NT2/D1 (cell line): ENCODE results near the gene MAGI1.

Experiments
- DNase-seq: peaks from one replicate; pipeline ENCODE4 v3.0.0-alpha.2; 2011; ENCODE audit warnings: low read depth, low spot score
- H3K27me3 ChIP-seq: 2 replicates; pipeline ENCODE4 v1.6.0; 2011; ENCODE audit warnings: mild to moderate bottlenecking; ENCODE audit not compliant: insufficient read length, insufficient read depth
- H3K36me3 ChIP-seq: 2 replicates; pipeline ENCODE4 v1.6.1; 2011; ENCODE audit warnings: mild to moderate bottlenecking, low read length, mixed read lengths; ENCODE audit not compliant: insufficient read depth, insufficient read length
- H3K4me1 ChIP-seq: 2 replicates; pipeline ENCODE4 v1.5.1; 2011; ENCODE audit not compliant: insufficient read depth, insufficient read length
- H3K4me3 ChIP-seq: 2 replicates; pipeline ENCODE4 v1.5.1; 2011; ENCODE audit warnings: low read depth; ENCODE audit not compliant: insufficient read length
- H3K9ac ChIP-seq: 2 replicates; pipeline ENCODE4 v1.6.0; 2011; ENCODE audit warnings: low read depth; ENCODE audit not compliant: insufficient read length
- H3K9me3 ChIP-seq: 2 replicates; pipeline ENCODE4 v1.5.1; 2011; ENCODE audit warnings: mild to moderate bottlenecking, low read length; ENCODE audit not compliant: insufficient read depth
- SUZ12 ChIP-seq: IDR thresholded peaks from 2 replicates; pipeline ENCODE4 v1.6.1; 2011; ENCODE audit not compliant: insufficient read length, insufficient read depth; ENCODE audit errors: extremely low read depth
- YY1 ChIP-seq: IDR thresholded peaks from 2 replicates; pipeline ENCODE4 v1.6.1; 2011; ENCODE audit not compliant: insufficient read length, insufficient read depth
- ZNF274 ChIP-seq: IDR thresholded peaks from 2 replicates; pipeline ENCODE4 v1.6.1; 2011; ENCODE audit warnings: mild to moderate bottlenecking, low read depth, low read length

MAGI1 gene

DNA sequence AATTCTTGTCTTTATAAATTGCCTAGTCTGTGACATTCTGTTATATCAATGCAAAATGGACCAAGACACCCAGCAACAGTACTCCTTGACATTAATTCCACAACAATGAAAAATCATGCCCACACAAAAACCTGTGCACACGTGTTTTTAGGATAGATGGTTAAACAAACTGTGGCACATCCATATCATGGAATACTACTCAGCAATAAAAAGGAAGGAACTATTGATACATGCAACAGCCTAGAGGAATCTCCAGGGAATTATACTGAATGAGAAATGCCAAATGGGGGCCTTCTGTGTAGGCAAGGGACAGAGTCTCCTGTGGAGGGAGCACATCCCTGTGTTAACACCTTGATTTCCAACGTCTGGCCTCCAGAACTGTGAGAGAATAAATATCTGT lies 388.5 kb downstream of the MAGI1 start:
- no peak overlapping the region for H3K9ac ChIP-seq
- H3K9me3 ChIP-seq, result peaks cover 20% of the 10 kb centered on the region
- H3K27me3 ChIP-seq, result no peaks in the 10 kb centered on the region
- no peak overlapping the region for H3K4me3 ChIP-seq
- no peaks in the 10 kb centered on the region for H3K4me1 ChIP-seq
- DNase-seq, result no peak
- TF ChIP-seq ZNF274 (no peak), YY1 (no peak), SUZ12 (no peak)
- H3K36me3 ChIP-seq, result no peaks in the 10 kb centered on the region

DNA sequence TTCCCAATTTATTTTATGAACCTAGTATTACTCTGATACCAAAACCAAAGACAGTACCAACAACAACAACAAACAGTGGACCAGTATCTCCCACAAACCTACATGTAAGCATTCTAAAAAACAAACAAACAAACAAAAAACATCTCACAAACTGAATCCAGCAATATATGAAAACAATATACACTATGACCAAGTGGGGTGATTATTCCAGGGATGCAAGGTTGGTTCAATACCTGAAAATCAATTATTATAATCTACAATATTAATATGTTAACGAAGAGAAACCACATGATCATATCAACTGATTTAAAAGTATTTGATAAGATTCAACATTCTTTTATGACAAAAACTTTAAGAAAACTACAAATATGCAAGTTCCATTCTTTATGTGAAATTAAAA lies 391.3 kb downstream of the MAGI1 start:
- H3K4me3 ChIP-seq, result no peak overlapping the region
- H3K27me3 ChIP-seq, result no peaks in the 10 kb centered on the region
- H3K36me3 ChIP-seq, result no peaks in the 10 kb centered on the region
- H3K9ac ChIP-seq, result no peak overlapping the region
- no peaks in the 10 kb centered on the region for H3K4me1 ChIP-seq
- DNase-seq, result no peak
- TF ChIP-seq YY1, result no peak
- no peak for TF ChIP-seq ZNF274
- no peak for TF ChIP-seq SUZ12
- H3K9me3 ChIP-seq, result peaks cover 20% of the 10 kb centered on the region

DNA sequence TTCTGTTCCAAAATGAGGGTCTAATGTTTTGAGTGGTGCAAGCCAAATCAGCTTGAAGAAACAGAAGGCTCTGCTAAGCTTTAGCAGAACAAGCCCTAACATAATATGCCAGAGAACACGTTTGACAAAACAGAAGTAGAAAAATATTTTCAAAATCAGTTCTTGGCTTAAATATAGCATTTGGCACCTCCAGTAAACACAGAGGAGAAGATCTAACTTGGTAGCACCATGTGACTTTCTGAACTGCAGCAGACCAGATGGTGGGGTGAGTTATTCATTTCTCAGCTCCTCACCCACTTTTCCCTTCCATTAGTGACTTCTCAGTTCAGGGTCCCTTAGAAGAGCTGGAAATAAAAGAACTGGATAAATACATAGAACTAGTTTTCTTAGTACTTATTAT lies 395.8 kb downstream of the MAGI1 start:
- H3K4me3 ChIP-seq, result no peak overlapping the region
- no peak overlapping the region for H3K9ac ChIP-seq
- H3K36me3 ChIP-seq, result no peaks in the 10 kb centered on the region
- no peaks in the 10 kb centered on the region for H3K4me1 ChIP-seq
- H3K27me3 ChIP-seq, result no peaks in the 10 kb centered on the region
- H3K9me3 ChIP-seq, result peaks cover 11% of the 10 kb centered on the region
- DNase-seq, result no peak
- TF ChIP-seq ZNF274, result no peak
- no peak for TF ChIP-seq YY1
- no peak for TF ChIP-seq SUZ12

GRCh38 chr3:65641777-65642176 lies 396.9 kb downstream of the MAGI1 start:
- H3K9me3 ChIP-seq, result peaks cover under 1% of the 10 kb centered on the region
- no peak for DNase-seq
- H3K27me3 ChIP-seq, result no peaks in the 10 kb centered on the region
- H3K4me1 ChIP-seq, result no peaks in the 10 kb centered on the region
- no peak overlapping the region for H3K9ac ChIP-seq
- no peak overlapping the region for H3K4me3 ChIP-seq
- no peaks in the 10 kb centered on the region for H3K36me3 ChIP-seq
- no peak for TF ChIP-seq ZNF274
- no peak for TF ChIP-seq SUZ12
- TF ChIP-seq YY1, result no peak

GRCh38 chr3:65641045-65641444 lies 397.7 kb downstream of the MAGI1 start:
- Histone ChIP-seq H3K9ac (no peak overlapping the region), H3K4me1 (no peaks in the 10 kb centered on the region), H3K4me3 (no peak overlapping the region), H3K36me3 (no peaks in the 10 kb centered on the region), H3K9me3 (no peaks in the 10 kb centered on the region), H3K27me3 (no peaks in the 10 kb centered on the region)
- DNase-seq, result no peak
- TF ChIP-seq SUZ12 (no peak), ZNF274 (no peak), YY1 (no peak)

DNA sequence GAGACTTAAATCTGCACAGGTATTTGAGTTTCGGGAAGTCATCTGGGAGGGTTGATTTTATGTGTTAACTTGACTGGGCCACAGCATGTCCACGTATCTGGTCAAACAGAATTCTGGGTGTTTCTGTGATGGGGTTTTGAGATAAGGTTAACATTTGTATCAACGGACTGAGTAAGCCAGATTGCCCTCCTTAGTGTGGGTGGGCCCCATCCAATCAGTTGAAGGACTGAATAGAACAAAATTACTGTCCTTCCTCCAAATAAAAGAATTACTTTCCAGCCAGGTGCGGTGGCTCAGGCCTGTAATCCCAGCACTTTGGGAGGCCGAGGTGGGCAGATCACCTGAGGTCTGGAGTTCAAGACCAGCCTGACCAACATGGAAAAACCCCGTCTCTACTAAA lies 399.3 kb downstream of the MAGI1 start:
- H3K4me1 ChIP-seq, result no peaks in the 10 kb centered on the region
- no peak for DNase-seq
- H3K36me3 ChIP-seq, result no peaks in the 10 kb centered on the region
- TF ChIP-seq YY1, result no peak
- TF ChIP-seq SUZ12, result no peak
- no peak for TF ChIP-seq ZNF274
- H3K4me3 ChIP-seq, result no peak overlapping the region
- no peak overlapping the region for H3K9ac ChIP-seq
- H3K9me3 ChIP-seq, result no peaks in the 10 kb centered on the region
- H3K27me3 ChIP-seq, result no peaks in the 10 kb centered on the region

GRCh38 chr3:65638301-65638700 lies 400.4 kb downstream of the MAGI1 start:
- no peaks in the 10 kb centered on the region for H3K9me3 ChIP-seq
- no peaks in the 10 kb centered on the region for H3K27me3 ChIP-seq

DNA sequence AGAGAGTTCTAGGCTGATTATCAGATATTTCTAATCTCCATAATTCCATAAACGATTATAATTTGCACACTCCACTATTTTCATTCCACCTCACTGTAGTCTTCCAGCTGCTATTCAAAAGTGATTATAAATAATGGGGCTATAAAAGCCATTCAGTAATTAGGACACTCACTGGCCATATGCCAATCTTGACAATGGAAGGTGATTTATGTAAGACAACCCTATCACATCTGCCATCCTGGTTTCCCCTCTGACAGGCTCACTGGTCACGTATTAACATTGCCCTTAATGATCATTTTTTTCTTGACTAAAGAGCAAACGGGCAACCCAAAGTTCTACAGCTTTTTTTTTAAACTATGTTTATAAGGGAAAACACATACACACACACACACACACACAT lies 402.4 kb downstream of the MAGI1 start:
- DNase-seq, result no peak
- Histone ChIP-seq H3K9ac (no peak overlapping the region), H3K4me3 (no peak overlapping the region)

More at GRCh38 chr3:65638301-65638700, 400.4 kb downstream of the MAGI1 start:
- Histone ChIP-seq H3K4me3 (no peak overlapping the region), H3K4me1 (no peaks in the 10 kb centered on the region), H3K36me3 (no peaks in the 10 kb centered on the region), H3K9ac (no peak overlapping the region)
- TF ChIP-seq YY1 (no peak), ZNF274 (no peak), SUZ12 (no peak)
- no peak for DNase-seq

More for the DNA sequence above, 402.4 kb downstream of the MAGI1 start:
- TF ChIP-seq YY1 (no peak), ZNF274 (no peak), SUZ12 (no peak)
- no peaks in the 10 kb centered on the region for H3K27me3 ChIP-seq
- no peaks in the 10 kb centered on the region for H3K4me1 ChIP-seq
- H3K9me3 ChIP-seq, result no peaks in the 10 kb centered on the region
- H3K36me3 ChIP-seq, result no peaks in the 10 kb centered on the region
